ENCODE results near the gene CFAP20DC. TPM values are rescaled to one million over a fixed set of nuclear protein-coding genes. Genes with fewer than 3 reads are reported as not detected.

The CFAP20DC gene
- total RNA-seq, 1 experiment from 2014 or later: 4.5 TPM

DNA sequence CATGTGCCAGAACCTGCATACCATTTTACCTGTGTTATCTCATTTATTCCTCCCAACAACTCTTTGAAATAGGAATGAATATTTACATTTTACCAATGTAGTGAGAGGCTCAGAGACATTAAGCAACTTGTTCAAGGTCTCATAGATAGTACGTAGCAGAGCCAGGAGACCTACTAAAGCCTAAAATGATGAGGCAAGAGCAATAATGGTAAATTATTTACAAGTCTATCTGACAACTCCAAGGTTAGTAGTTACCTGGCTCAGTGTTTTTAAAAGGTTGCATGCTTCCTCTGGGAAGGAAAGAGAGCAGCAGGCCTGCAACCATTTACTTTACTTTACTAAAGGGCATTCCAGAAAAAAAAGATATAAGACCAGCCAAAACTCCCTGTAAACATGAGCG, 103.0 kb downstream of the CFAP20DC start:
- Histone ChIP-seq H2AK5ac (ENCODE audit: insufficient read length, low read length) (no peak overlapping the region), H3K23ac (ENCODE audit: insufficient read length, low read depth, low read length) (no peak overlapping the region), H2BK120ac (ENCODE audit: low read depth, low read length, poor library complexity, severe bottlenecking) (no peak overlapping the region), H3K23me2 (ENCODE audit: insufficient read length, low read depth, low read length, poor library complexity, severe bottlenecking) (no peaks in the 10 kb centered on the region), H3K14ac (ENCODE audit: insufficient read depth, low read length) (no peak overlapping the region), H4K20me1 (ENCODE audit: control insufficient read depth, insufficient read depth, insufficient read length) (no peaks in the 10 kb centered on the region), H4K8ac (replicated peaks; ENCODE audit: insufficient read length, low read depth, low read length) (no peak overlapping the region), H3K56ac (ENCODE audit: insufficient read length, low read depth, low read length) (no peak overlapping the region), H4K5ac (ENCODE audit: insufficient read length, low read depth, low read length) (no peak overlapping the region), H3T11ph (ENCODE audit: low read length) (no peak overlapping the region), H3K9ac (ENCODE audit: extremely low read depth, insufficient read length, low read length) (no peak overlapping the region), H2BK15ac (ENCODE audit: low read depth, low read length) (no peak overlapping the region), H2AFZ (ENCODE audit: low read length) (no peak overlapping the region), H3K4ac (ENCODE audit: low read depth, low read length) (no peak overlapping the region), H2BK20ac (ENCODE audit: low read depth, low read length, poor library complexity, severe bottlenecking) (no peak overlapping the region), H3K18ac (ENCODE audit: insufficient read length, low read depth, low read length) (no peak overlapping the region), H3K4me1 (ENCODE audit: insufficient read depth, low read length) (no peaks in the 10 kb centered on the region), H3K4me2 (ENCODE audit: insufficient read depth, insufficient read length, low read length) (no peak overlapping the region), H3K79me2 (ENCODE audit: insufficient read depth, low read length) (no peaks in the 10 kb centered on the region), H2BK5ac (ENCODE audit: insufficient read length, low read length) (no peak overlapping the region), H3K9me3 (ENCODE audit: control insufficient read depth, low read depth, low read length) (no peaks in the 10 kb centered on the region), H3K79me1 (ENCODE audit: insufficient read depth, low read depth, low read length, poor library complexity, severe bottlenecking) (no peaks in the 10 kb centered on the region), H3K27ac (ENCODE audit: insufficient read length, low read depth, low read length) (no peak overlapping the region), H4K91ac (ENCODE audit: insufficient read length, low read depth, low read length) (no peak overlapping the region), H3K27me3 (ENCODE audit: insufficient read depth, low read length) (no peaks in the 10 kb centered on the region), H2BK12ac (ENCODE audit: insufficient read length, low read depth, low read length) (no peak overlapping the region)
- H3K4me3 Mint-ChIP-seq: no peak overlapping the region
- no peaks in the 10 kb centered on the region for H3K4me1 Mint-ChIP-seq
- no peaks in the 10 kb centered on the region; a peak in 1 of 7 replicates for H3K36me3 Mint-ChIP-seq (ENCODE audit: insufficient read depth in 1 of 3, low read depth in 3 of 3)
- H3K27ac Mint-ChIP-seq: no peak overlapping the region
- no peaks in the 10 kb centered on the region; a peak in 1 of 5 replicates for H3K9me3 Mint-ChIP-seq
- TF ChIP-seq, protein P1, sequence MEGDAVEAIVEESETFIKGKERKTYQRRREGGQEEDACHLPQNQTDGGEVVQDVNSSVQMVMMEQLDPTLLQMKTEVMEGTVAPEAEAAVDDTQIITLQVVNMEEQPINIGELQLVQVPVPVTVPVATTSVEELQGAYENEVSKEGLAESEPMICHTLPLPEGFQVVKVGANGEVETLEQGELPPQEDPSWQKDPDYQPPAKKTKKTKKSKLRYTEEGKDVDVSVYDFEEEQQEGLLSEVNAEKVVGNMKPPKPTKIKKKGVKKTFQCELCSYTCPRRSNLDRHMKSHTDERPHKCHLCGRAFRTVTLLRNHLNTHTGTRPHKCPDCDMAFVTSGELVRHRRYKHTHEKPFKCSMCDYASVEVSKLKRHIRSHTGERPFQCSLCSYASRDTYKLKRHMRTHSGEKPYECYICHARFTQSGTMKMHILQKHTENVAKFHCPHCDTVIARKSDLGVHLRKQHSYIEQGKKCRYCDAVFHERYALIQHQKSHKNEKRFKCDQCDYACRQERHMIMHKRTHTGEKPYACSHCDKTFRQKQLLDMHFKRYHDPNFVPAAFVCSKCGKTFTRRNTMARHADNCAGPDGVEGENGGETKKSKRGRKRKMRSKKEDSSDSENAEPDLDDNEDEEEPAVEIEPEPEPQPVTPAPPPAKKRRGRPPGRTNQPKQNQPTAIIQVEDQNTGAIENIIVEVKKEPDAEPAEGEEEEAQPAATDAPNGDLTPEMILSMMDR (conservative IDR thresholded peaks at IDR 0.05): no peak
- no CpG with 5 or more reads among the region's 2 CpGs for WGBS (ENCODE audit: extremely low coverage, insufficient read length, low lambda C conversion rate)
- DNase-seq: no peak
- H3K27me3 Mint-ChIP-seq (ENCODE audit: low read depth): no peaks in the 10 kb centered on the region
